H1 (cell line): Measurements from ENCODE around the gene KDELR1. TPM values are rescaled to one million over a fixed set of nuclear protein-coding genes. Genes with fewer than 3 reads are reported as not detected.

Experiments used
- CTCF ChIA-PET: fragments of 300-600 bp; sonication (Branson Sonifier 250); formaldehyde crosslinking; loops from one replicate; lab custom pipeline; 2021; ENCODE audit not compliant: partially characterized antibody; lab: Charles Lee
- POLR2A ChIA-PET: fragments of 300-600 bp; sonication (Branson Sonifier 250); formaldehyde crosslinking; loops from one replicate; lab custom pipeline; 2021; ENCODE audit warnings: inconsistent platforms; ENCODE audit not compliant: partially characterized antibody; lab: Charles Lee
- DNase-seq, 2 experiments: peaks; one replicate each; pipeline versions ENCODE4 v3.0.0 to v3.0.0-alpha.2; 2010 to 2022; ENCODE audit warnings: low spot score in 2 of 2, low read depth in 1 of 2, mixed read lengths in 1 of 2
- FAIRE-seq: peaks from 2 replicates; lab custom pipeline; 2011; peaks lifted over from hg19 to GRCh38; lab: Jason Lieb, UNC
- H2AFZ ChIP-seq: 2 replicates; pipeline ENCODE4 v1.8.1; 2012; ENCODE audit warnings: low read length, inconsistent platforms
- H2AK5ac ChIP-seq: 2 replicates; pipeline ENCODE4 v1.6.1; 2013; ENCODE audit warnings: low read depth, low read length
- H2BK120ac ChIP-seq: replicated peaks from 2 replicates; pipeline ENCODE3; 2013; ENCODE audit warnings: low read depth, low read length, inconsistent platforms
- H2BK12ac ChIP-seq: 2 replicates; pipeline ENCODE4 v1.6.1; 2013; ENCODE audit warnings: low read depth, low read length
- H2BK15ac ChIP-seq: 2 replicates; pipeline ENCODE4 v1.6.1; 2013; ENCODE audit warnings: low read length
- H2BK20ac ChIP-seq: 2 replicates; pipeline ENCODE4 v1.6.1; 2013; ENCODE audit warnings: low read length
- H2BK5ac ChIP-seq: 2 replicates; pipeline ENCODE4 v1.6.1; 2013; ENCODE audit warnings: low read depth, low read length
- H3K14ac ChIP-seq: 2 replicates; pipeline ENCODE4 v1.6.1; 2013; ENCODE audit warnings: inconsistent platforms; ENCODE audit not compliant: insufficient read length
- H3K18ac ChIP-seq: 2 replicates; pipeline ENCODE4 v1.6.1; 2013; ENCODE audit warnings: low read length; ENCODE audit errors: extremely low read depth
- H3K23ac ChIP-seq: 2 replicates; pipeline ENCODE4 v1.6.1; 2013; ENCODE audit warnings: inconsistent platforms; ENCODE audit not compliant: insufficient read length
- H3K23me2 ChIP-seq: 2 replicates; pipeline ENCODE4 v1.6.1; 2013; ENCODE audit warnings: low read depth, low read length
- H3K27ac ChIP-seq: 2 replicates; pipeline ENCODE4 v1.6.1; 2011; ENCODE audit warnings: low read depth, low read length, inconsistent platforms
- H3K27me3 ChIP-seq, 4 experiments: replicated peaks in 1 of 4; 1 replicate in 1 of 4; 2 replicates in 3 of 4; pipeline versions ENCODE4 v1.6.1 to v1.8.1; 2011 to 2013; ENCODE audit warnings: low read length in 3 of 4, mild to moderate bottlenecking in 3 of 4, inconsistent platforms in 2 of 4, mixed read lengths in 2 of 4, moderate library complexity in 1 of 4; ENCODE audit not compliant: control insufficient read depth in 3 of 4, insufficient read depth in 3 of 4; ENCODE audit errors: extremely low read depth in 1 of 4
- H3K36me3 ChIP-seq, 4 experiments: 2 replicates each; pipeline versions ENCODE4 v1.6.1 to v1.8.1; 2011 to 2013; ENCODE audit warnings: mild to moderate bottlenecking in 4 of 4, low read length in 3 of 4, moderate library complexity in 2 of 4, control low read depth in 1 of 4, inconsistent platforms in 1 of 4; ENCODE audit not compliant: insufficient read depth in 4 of 4, control insufficient read depth in 2 of 4
- H3K4ac ChIP-seq: replicated peaks from 2 replicates; pipeline ENCODE3; 2013; ENCODE audit warnings: low read length, low read depth, mixed read lengths, inconsistent platforms; ENCODE audit not compliant: insufficient read length
- H3K4me1 ChIP-seq, 4 experiments: replicated peaks in 1 of 4; 1 replicate in 1 of 4; 2 replicates in 3 of 4; pipeline versions ENCODE4 v1.6.1 to v1.8.1; 2011 to 2013; ENCODE audit warnings: low read length in 3 of 4, inconsistent platforms in 2 of 4, mixed read lengths in 1 of 4; ENCODE audit not compliant: insufficient read depth in 4 of 4, control insufficient read depth in 3 of 4
- H3K4me2 ChIP-seq, 2 experiments: 2 replicates each; pipeline versions ENCODE4 v1.6.1 to v1.8.1; 2011 to 2013; ENCODE audit warnings: low read depth in 2 of 2, low read length in 2 of 2, control low read depth in 1 of 2, inconsistent platforms in 1 of 2, mild to moderate bottlenecking in 1 of 2; ENCODE audit not compliant: insufficient read depth in 1 of 2
- H3K4me3 ChIP-seq, 4 experiments: fragments of 200-600, 300-600 bp in 1 of 4; sonication (generic), shearing (Covaris generic), sonication (Bioruptor Twin) in 1 of 4; 2 replicates each; pipeline versions ENCODE4 v1.5.1 to v1.8.1; 2011 to 2016; ENCODE audit warnings: low read length in 4 of 4, low read depth in 3 of 4, control low read depth in 2 of 4, inconsistent platforms in 2 of 4, mild to moderate bottlenecking in 2 of 4, mixed read lengths in 1 of 4, moderate library complexity in 1 of 4; ENCODE audit not compliant: insufficient read depth in 2 of 4; ENCODE audit errors: extremely low read depth in 1 of 4
- H3K56ac ChIP-seq: replicated peaks from 2 replicates; pipeline ENCODE3; 2013; ENCODE audit warnings: low read depth, mild to moderate bottlenecking, mixed read lengths, low read length, inconsistent platforms; ENCODE audit not compliant: insufficient read length
- H3K79me1 ChIP-seq: 2 replicates; pipeline ENCODE4 v1.6.1; 2013; ENCODE audit warnings: low read depth, low read length, control low read depth
- H3K79me2 ChIP-seq, 2 experiments: 2 replicates each; pipeline versions ENCODE4 v1.6.1 to v1.8.1; 2012 to 2013; ENCODE audit warnings: low read length in 2 of 2, mild to moderate bottlenecking in 2 of 2, inconsistent platforms in 1 of 2; ENCODE audit not compliant: insufficient read depth in 2 of 2, control insufficient read depth in 1 of 2
- H3K9ac ChIP-seq, 4 experiments: replicated peaks in 1 of 4; 1 replicate in 1 of 4; 2 replicates in 3 of 4; pipeline versions ENCODE4 v1.6.1 to v1.8.1; 2011 to 2013; ENCODE audit warnings: low read depth in 3 of 4, low read length in 3 of 4, control low read depth in 2 of 4, mild to moderate bottlenecking in 2 of 4, moderate library complexity in 2 of 4, inconsistent platforms in 1 of 4; ENCODE audit errors: extremely low read depth in 1 of 4
- H3K9me3 ChIP-seq, 2 experiments: 2 replicates each; pipeline versions ENCODE4 v1.6.1 to v1.8.1; 2012 to 2013; ENCODE audit warnings: mild to moderate bottlenecking in 2 of 2, moderate library complexity in 2 of 2, control low read depth in 1 of 2, inconsistent platforms in 1 of 2, low read depth in 1 of 2, low read length in 1 of 2, mixed read lengths in 1 of 2; ENCODE audit not compliant: insufficient read depth in 2 of 2
- H4K20me1 ChIP-seq, 2 experiments: replicated peaks in 1 of 2; 2 replicates each; pipeline versions ENCODE3 to v1.8.1; 2011 to 2013; ENCODE audit warnings: inconsistent platforms in 2 of 2, low read length in 2 of 2, mild to moderate bottlenecking in 1 of 2; ENCODE audit not compliant: insufficient read depth in 2 of 2, control insufficient read depth in 1 of 2
- H4K5ac ChIP-seq: 2 replicates; pipeline ENCODE4 v1.6.1; 2013; ENCODE audit warnings: low read length, low read depth, mixed read lengths, inconsistent platforms; ENCODE audit not compliant: insufficient read length
- H4K8ac ChIP-seq: 2 replicates; pipeline ENCODE4 v1.8.0; 2013; ENCODE audit warnings: mild to moderate bottlenecking, moderate library complexity, low read length, inconsistent platforms; ENCODE audit not compliant: insufficient read depth; ENCODE audit errors: extremely low read depth
- H4K91ac ChIP-seq: replicated peaks from 2 replicates; pipeline ENCODE3; 2013; ENCODE audit warnings: low read length, mixed read lengths, inconsistent platforms; ENCODE audit not compliant: insufficient read length
- CTBP2 ChIP-seq: IDR thresholded peaks from 2 replicates; pipeline ENCODE4 v1.7.0; 2011; ENCODE audit warnings: borderline replicate concordance, mild to moderate bottlenecking, moderate library complexity, mixed read lengths, low read length; ENCODE audit not compliant: insufficient read depth, insufficient read length
- POLR2A ChIP-seq, 2 experiments: IDR thresholded peaks; 1 replicate in 1 of 2; 2 replicates in 1 of 2; pipeline ENCODE4 v1.6.1; 2011; ENCODE audit warnings: low read depth in 2 of 2, low read length in 2 of 2, mild to moderate bottlenecking in 2 of 2; ENCODE audit errors: control extremely low read depth in 1 of 2
- SUZ12 ChIP-seq: fragments of 200-600 bp; sonication (generic); IDR thresholded peaks from 2 replicates; pipeline ENCODE4 v1.6.1; 2012; ENCODE audit warnings: mild to moderate bottlenecking, inconsistent platforms, low read length, moderate library complexity, mixed read lengths
- WGBS, 2 experiments: shearing (Covaris generic) in 1 of 2; methylation state at CpG; one replicate each; pipeline versions ENCODE4 v1.1.6 to v1.1.7; 2013 to 2015; ENCODE audit warnings: low lambda C conversion rate in 2 of 2, mixed read lengths in 2 of 2, inconsistent platforms in 1 of 2, low coverage in 1 of 2, missing lambda C conversion rate in 1 of 2; ENCODE audit not compliant: insufficient replicate concordance in 2 of 2, insufficient coverage in 1 of 2, insufficient read length in 1 of 2; ENCODE audit errors: extremely low coverage in 1 of 2, missing lambda C conversion rate in 1 of 2; 5-methylcytosine and 5-hydroxymethylcytosine counted together
- polyA plus RNA-seq, 7 experiments: library from polyadenylated mRNA; depleted of rRNA in 3 of 7; stranded (reverse) in 5 of 7; unstranded in 2 of 7; fragments of >200 nt in 5 of 7; fragments of 200-250 nt in 2 of 7; gene quantifications; 1 replicate in 5 of 7; 2 replicates in 1 of 7; 4 replicates in 1 of 7; pipeline versions ENCODE4 v1.2.1 to v1.2.3, GENCODE V29; 2011 to 2013; ENCODE audit warnings: missing spikeins in 2 of 7, mixed read lengths in 2 of 7
- total RNA-seq: library from RNA; stranded (reverse); fragmentation: NEBNext Ultra II Directional; extraction: Animal tissue kit (Norgen Biotek cat#: 25700); gene quantifications from 2 replicates; pipeline ENCODE4 v1.2.1, GENCODE V29; 2021

KDELR1 gene
- total and polyA plus RNA-seq, 2 of the 8 experiments (the other 6 are each of a cell fraction or from before 2014, with no cell fraction given): 225 to 231 TPM

- Histone ChIP-seq H3K23me2 (peaks cover 32% of the 10 kb centered on the region), H2BK5ac (no peak overlapping the region; the same call in 1 of the 2 replicates), H3K9me3 (no peaks in the 10 kb centered on the region), H3K56ac (no peak overlapping the region), H3K36me3 (no peaks in the 10 kb centered on the region), H2AFZ (no peak overlapping the region), H2AK5ac (no peak overlapping the region), H3K23ac (no peak overlapping the region), H3K18ac (peak overlapping the region; percentile 62; the same call in 1 of the 2 replicates), H4K20me1 (no peaks in the 10 kb centered on the region), H3K4ac (no peak overlapping the region), H2BK15ac (no peak overlapping the region; the same call in 1 of the 2 replicates), H3K79me2 (peaks cover 0 to 10% of the 10 kb centered on the region in 2 experiments; a peak in 1 of 4 replicates), H3K14ac (no peak overlapping the region), H2BK12ac (0 out of 2 replicates have a peak overlapping the region, but pooled peaks have one; percentile 27), H3K79me1 (0 out of 2 replicates have a peak, but pooled peaks cover 4% of the 10 kb centered on the region), H3K4me1 (peaks cover 0 to 46% (median 30%) of the 10 kb centered on the region in 4 experiments; a peak in 6 of 7 replicates), H3K27ac (no peak overlapping the region), H3K4me3 (peak overlapping the region; percentile 25 to 65 (median 49); a peak in 7 of 8 replicates), H2BK120ac (no peak overlapping the region), H3K9ac (no peak overlapping the region; a peak in 2 of 7 replicates), H2BK20ac (peak overlapping the region; percentile 80; the same call in 1 of the 2 replicates), H4K8ac (0 out of 2 replicates have a peak overlapping the region, but pooled peaks have one; percentile 28), H4K5ac (no peak overlapping the region), H3K4me2 (peak overlapping the region; percentile 81 to 94), H4K91ac (no peak overlapping the region), H3K27me3 (peaks cover 6 to 50% (median 42%) of the 10 kb centered on the region in 4 experiments)
- ChIA-PET POLR2A (interaction anchor here (0.7 to 4.0 kb wide), 15 partner anchors 9 to 1608 kb away, joined by 3 to 20 read pairs (median 5); partner anchors contain the start of genes PLA2G4C, SPHK2, SYNGR4 and TMEM143), CTCF (interaction anchor here (0.7 to 2.2 kb wide), 4 partner anchors 44 to 75 kb away, joined by 3 to 8 read pairs (median 4); no protein-coding TSS in a partner anchor)
- FAIRE-seq (no peak), DNase-seq (peak in 1 of 2 experiments; percentile 58)
- peak in 1 of 2 experiments; percentile 15; a peak in 1 of 3 replicates for TF ChIP-seq POLR2A (IDR thresholded peaks at IDR 0.05; ENCODE audit: control extremely low read depth in 1 of 2, low read depth in 2 of 2, low read length in 2 of 2)
- no peak for TF ChIP-seq CTBP2
- peak; percentile 37; the same call in 1 of the 2 replicates for TF ChIP-seq SUZ12
- 12% methylated on average over 21 of the region's 38 CpGs; no CpG with 5 or more reads in 1 of the 2 experiments for WGBS, 2 experiments
Measured at GRCh38 chr19:48394331-48395169, 3.2 kb upstream of the KDELR1 start.
